GM12892 (cell line): ENCODE results near the gene SPTLC3.

ENCODE experiments used
- DNase-seq: peaks from one replicate; pipeline ENCODE4 v3.0.0; 2011; ENCODE audit not compliant: insufficient read length
- FAIRE-seq: peaks from 2 replicates; lab custom pipeline; 2011; peaks lifted over from hg19 to GRCh38; lab: Jason Lieb, UNC
- POLR2A ChIP-seq: IDR thresholded peaks from 2 replicates; pipeline ENCODE4 v1.6.1; 2011; ENCODE audit warnings: low read depth, low read length, control low read depth
- POLR2AphosphoS5 ChIP-seq: IDR thresholded peaks from 2 replicates; pipeline ENCODE4 v1.6.1; 2011; ENCODE audit warnings: low read depth, low read length, control low read depth
- TAF1 ChIP-seq: IDR thresholded peaks from 2 replicates; pipeline ENCODE4 v1.6.1; 2011; ENCODE audit warnings: low read depth, mild to moderate bottlenecking, control low read depth, low read length, borderline replicate concordance

SPTLC3 gene

GRCh38 chr20:12989586-12990115, 19.1 kb upstream of the SPTLC3 start:
- FAIRE-seq (no peak), DNase-seq (no peak)
- no peak for TF ChIP-seq POLR2A
- TF ChIP-seq TAF1, result no peak
- no peak for TF ChIP-seq POLR2AphosphoS5

DNA sequence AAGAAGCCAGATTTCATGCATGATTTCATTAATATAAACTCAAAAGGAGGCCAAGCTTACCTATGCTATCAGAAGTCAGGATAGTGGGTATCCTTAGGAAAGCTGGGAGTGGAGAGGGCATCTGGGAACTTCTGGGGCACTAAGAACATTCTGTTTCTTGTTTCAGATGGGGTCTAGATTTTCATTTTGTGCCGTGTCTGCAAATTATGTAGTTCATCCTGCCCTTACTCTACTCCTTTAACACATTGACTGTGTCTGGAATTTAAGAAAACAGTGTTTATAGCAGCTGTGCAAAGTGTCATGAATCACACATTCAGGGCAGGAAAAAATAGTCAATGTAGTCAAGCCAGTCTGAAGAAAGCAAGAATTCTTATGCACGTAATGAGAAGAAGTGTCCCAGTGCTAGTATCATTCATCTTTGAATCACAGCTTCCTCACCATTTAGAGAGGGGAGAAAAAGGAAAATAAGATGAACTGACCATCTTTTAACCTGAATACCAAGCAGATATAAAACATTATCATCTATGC, 11.6 kb upstream of the SPTLC3 start:
- no peak for DNase-seq
- no peak for FAIRE-seq
- TF ChIP-seq TAF1 (no peak), POLR2AphosphoS5 (no peak), POLR2A (no peak)

DNA sequence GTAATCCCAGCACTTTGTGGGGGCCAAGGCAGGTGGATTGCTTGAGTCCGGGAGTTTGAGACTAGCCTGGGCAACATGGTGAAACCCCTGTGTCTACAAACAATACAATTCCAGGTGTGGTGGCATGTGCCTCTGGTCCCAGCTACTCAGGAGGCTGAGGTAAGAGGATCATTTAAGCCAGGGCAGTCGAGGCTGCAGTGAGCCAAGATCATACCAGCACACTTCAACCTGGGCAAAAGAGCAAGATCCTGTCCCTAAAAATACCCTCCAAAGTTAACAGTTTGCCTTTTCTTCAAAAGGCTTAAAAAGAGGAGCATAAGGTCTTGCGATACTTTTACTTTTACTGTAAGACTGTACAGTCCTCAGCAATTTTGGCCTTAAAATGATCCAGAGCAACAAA, 10.7 kb upstream of the SPTLC3 start:
- peak; percentile 9 for FAIRE-seq
- no peak for DNase-seq
- TF ChIP-seq TAF1, result no peak
- TF ChIP-seq POLR2A, result no peak
- TF ChIP-seq POLR2AphosphoS5, result no peak

DNA sequence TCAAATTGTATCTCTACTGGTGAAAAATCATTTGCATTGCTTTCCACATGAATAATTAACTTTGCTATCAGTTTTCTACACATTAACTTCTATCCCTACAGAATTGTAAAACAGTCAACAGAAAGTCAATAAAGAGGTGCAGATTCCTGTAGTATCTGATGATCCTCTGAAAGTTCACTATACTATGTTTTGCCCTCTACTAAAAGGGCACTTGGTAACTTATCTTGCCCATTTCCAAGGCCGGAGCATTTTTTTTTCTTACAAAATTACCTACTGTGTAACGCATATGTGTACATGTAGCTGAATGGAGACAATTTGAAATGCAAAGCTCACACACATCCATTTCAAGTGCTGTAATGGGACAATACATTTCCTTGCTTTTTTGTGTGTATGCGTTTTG, 9.6 kb upstream of the SPTLC3 start:
- FAIRE-seq, result no peak
- TF ChIP-seq POLR2AphosphoS5 (no peak), TAF1 (no peak), POLR2A (no peak)
- DNase-seq, result no peak

DNA sequence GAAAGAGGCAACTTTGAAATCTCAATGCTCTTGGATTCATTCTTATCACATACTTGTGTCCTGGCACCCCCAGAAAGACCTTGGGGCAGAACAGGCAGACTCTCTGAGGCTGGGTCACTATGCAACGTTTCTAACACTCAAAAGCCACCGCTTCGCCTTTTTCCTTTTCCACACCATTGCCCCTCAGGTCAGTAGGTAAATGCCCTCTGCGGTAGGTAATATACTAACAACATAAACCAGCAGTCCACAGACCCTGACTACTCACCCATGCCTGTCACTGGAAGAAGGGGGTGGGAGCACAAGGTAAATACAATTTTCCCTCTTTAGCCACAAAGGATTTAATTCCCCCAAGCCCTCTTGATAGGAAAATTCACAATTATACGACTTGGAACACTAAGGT, 6.5 kb upstream of the SPTLC3 start:
- TF ChIP-seq POLR2AphosphoS5 (no peak), TAF1 (no peak), POLR2A (no peak)
- DNase-seq (no peak), FAIRE-seq (no peak)

DNA sequence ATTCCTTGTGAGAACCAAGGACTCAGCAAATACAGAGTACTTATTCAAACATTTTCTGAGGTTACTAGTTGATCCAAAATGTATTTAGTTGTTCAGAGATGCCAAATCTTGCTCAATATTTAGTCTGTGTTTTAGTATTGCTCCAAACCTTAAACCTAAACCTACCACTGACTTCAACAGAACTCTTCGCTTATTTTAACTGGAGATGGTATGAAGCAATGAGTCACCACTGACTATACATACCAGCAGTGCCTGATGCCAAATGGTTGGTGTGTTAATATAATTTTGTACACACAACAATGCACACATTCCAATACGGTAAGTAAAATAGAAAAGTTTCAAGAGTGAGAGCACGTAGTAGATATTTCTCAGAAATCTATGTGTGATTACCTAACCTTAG, 1.9 kb upstream of the SPTLC3 start:
- TF ChIP-seq POLR2A (no peak), POLR2AphosphoS5 (no peak), TAF1 (no peak)
- DNase-seq, result no peak
- no peak for FAIRE-seq

DNA sequence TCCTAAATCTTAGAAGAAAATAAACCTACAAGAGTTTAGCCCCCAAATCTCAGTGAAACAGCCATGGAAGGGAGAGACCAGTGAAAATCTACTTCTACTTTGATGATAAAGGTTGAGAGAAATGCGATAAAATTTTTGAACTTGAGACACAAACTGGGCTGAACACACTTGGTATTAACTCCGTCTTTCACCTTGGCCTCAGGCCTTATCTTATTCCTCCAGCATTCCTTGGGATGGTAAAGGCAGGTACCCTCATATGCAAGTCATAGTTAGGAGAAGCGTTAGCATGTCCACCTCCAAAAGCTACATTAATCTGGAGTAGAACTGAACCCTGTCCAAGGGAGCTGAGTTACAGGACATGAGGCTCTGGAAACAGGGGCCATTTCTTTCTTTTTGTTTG, 1.2 kb upstream of the SPTLC3 start:
- FAIRE-seq (no peak), DNase-seq (no peak)
- no peak for TF ChIP-seq POLR2A
- no peak for TF ChIP-seq TAF1
- no peak for TF ChIP-seq POLR2AphosphoS5

GRCh38 chr20:13009682-13010406, 1.1 kb downstream of the SPTLC3 start:
- DNase-seq, result peak; percentile 3
- no peak for TF ChIP-seq POLR2AphosphoS5
- no peak for TF ChIP-seq POLR2A
- no peak for TF ChIP-seq TAF1

DNA sequence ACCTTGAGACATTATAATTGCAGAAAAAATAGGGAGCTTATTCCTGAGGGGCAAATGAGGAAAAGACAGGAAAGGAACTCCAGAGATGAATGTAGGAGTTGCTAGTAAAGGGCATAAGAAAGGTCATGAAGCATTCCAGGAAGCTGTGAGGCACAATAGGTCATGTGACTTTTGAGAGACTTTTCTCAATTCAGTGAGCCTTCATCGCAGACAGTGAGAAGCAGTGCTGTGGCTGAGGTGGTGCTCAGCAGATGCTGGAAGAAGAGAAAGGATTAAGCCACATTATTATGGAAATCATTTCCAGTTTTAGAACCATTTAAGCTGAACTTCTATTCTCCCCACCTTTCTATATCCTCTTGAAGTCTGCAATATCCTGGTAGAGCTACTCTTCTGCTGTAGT, 4.1 kb downstream of the SPTLC3 start:
- DNase-seq (no peak), FAIRE-seq (no peak)
- TF ChIP-seq TAF1, result no peak
- no peak for TF ChIP-seq POLR2AphosphoS5
- no peak for TF ChIP-seq POLR2A

More at GRCh38 chr20:13009682-13010406, 1.1 kb downstream of the SPTLC3 start:
- FAIRE-seq, result no peak

DNA sequence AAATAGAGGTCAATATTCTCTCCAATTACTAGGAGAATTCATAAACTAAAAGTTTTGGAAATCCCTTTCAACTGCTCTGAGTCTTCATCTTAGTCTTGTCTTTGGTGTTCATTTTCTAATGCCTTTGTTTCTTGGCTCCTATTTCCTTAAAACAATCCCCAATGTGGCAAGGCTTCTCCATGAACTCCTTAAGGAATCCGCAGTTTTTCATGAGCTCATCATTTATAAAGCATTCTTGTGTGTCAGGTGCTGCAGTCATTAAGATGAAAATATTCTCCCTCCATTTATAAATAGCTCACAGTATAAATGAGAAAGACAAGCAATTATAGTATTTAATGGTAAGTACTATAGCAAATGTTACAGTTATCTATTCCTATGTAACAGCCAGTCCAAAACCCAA, 4.6 kb downstream of the SPTLC3 start:
- TF ChIP-seq POLR2AphosphoS5 (no peak), TAF1 (no peak), POLR2A (no peak)
- no peak for FAIRE-seq

GRCh38 chr20:13017235-13017634, 8.5 kb downstream of the SPTLC3 start:
- no peak for TF ChIP-seq TAF1
- no peak for TF ChIP-seq POLR2AphosphoS5
- TF ChIP-seq POLR2A, result no peak
- FAIRE-seq, result no peak
- DNase-seq, result no peak

More for the DNA sequence above, 4.6 kb downstream of the SPTLC3 start:
- DNase-seq, result no peak
